ENCODE data around the gene NAPA.

The NAPA gene

GRCh38 chr19:47499863-47500830 lies 14.7 kb downstream of the NAPA start:
- DNase-seq (ENCODE audit: low read depth in 3 of 3): no peak

- no peak for DNase-seq (ENCODE audit: low read depth in 3 of 3)
Measured at GRCh38 chr19:47499371-47499770, 15.5 kb downstream of the NAPA start.

- DNase-seq (ENCODE audit: low read depth in 3 of 3): no peak
Measured at GRCh38 chr19:47498561-47498960, 16.3 kb downstream of the NAPA start.

GRCh38 chr19:47497821-47498520 lies 16.9 kb downstream of the NAPA start:
- DNase-seq (ENCODE audit: low read depth in 3 of 3): no peak

GRCh38 chr19:47497050-47497766 lies 17.7 kb downstream of the NAPA start:
- DNase-seq (ENCODE audit: low read depth in 3 of 3): no peak

GRCh38 chr19:47495478-47496372 lies 19.1 kb downstream of the NAPA start:
- no peak for DNase-seq (ENCODE audit: low read depth in 3 of 3)

GRCh38 chr19:47494729-47495128 lies 20.1 kb downstream of the NAPA start:
- DNase-seq (ENCODE audit: low read depth in 3 of 3): no peak

- no peak for DNase-seq (ENCODE audit: low read depth in 3 of 3)
Measured at GRCh38 chr19:47494211-47494547, 20.7 kb downstream of the NAPA start.

- no peak for DNase-seq (ENCODE audit: low read depth in 3 of 3)
Measured at GRCh38 chr19:47493378-47494210, 21.3 kb downstream of the NAPA start.

GRCh38 chr19:47492571-47493377 lies 22.1 kb downstream of the NAPA start:
- no peak for DNase-seq (ENCODE audit: low read depth in 3 of 3)

GRCh38 chr19:47492137-47492533 lies 22.7 kb downstream of the NAPA start:
- no peak for DNase-seq (ENCODE audit: low read depth in 3 of 3)

GRCh38 chr19:47491358-47492136 lies 23.3 kb downstream of the NAPA start:
- DNase-seq (ENCODE audit: low read depth in 3 of 3): no peak

- DNase-seq (ENCODE audit: low read depth in 3 of 3): no peak
Measured at GRCh38 chr19:47490847-47491246, 24.0 kb downstream of the NAPA start.

GRCh38 chr19:47490031-47490430 lies 24.8 kb downstream of the NAPA start:
- no peak for DNase-seq (ENCODE audit: low read depth in 3 of 3)

- DNase-seq (ENCODE audit: low read depth in 3 of 3): no peak
Measured at GRCh38 chr19:47489072-47489914, 25.6 kb downstream of the NAPA start.

GRCh38 chr19:47487551-47488515 lies 27.0 kb downstream of the NAPA start:
- DNase-seq (ENCODE audit: low read depth in 3 of 3): no peak

- DNase-seq (ENCODE audit: low read depth in 3 of 3): no peak
Measured at GRCh38 chr19:47486900-47487299, 28.0 kb downstream of the NAPA start.
